Neural progenitor cell (in vitro differentiated cells): ENCODE data around the gene MYO10. TPM values are rescaled to one million over a fixed set of nuclear protein-coding genes. Genes with fewer than 3 reads are reported as not detected.

Experiments
- DNase-seq: peaks from one replicate; pipeline ENCODE4 v3.0.0-alpha.2; 2016; ENCODE audit warnings: low spot score
- H2AFZ ChIP-seq: fragments of 200-600 bp; sonication (generic); replicated peaks from 2 replicates; pipeline ENCODE4 v1.6.1; 2016; ENCODE audit warnings: antibody characterized with exemption
- H3F3A ChIP-seq: fragments of 200-600 bp; sonication (generic); 2 replicates; pipeline ENCODE4 v1.6.1; 2016; ENCODE audit warnings: antibody characterized with exemption, low read depth
- H3K27ac ChIP-seq: fragments of 200-600 bp; sonication (generic); 2 replicates; pipeline ENCODE4 v1.5.1; 2016; ENCODE audit warnings: mild to moderate bottlenecking
- H3K27me3 ChIP-seq: fragments of 200-600 bp; sonication (generic); 2 replicates; pipeline ENCODE4 v1.6.1; 2016; ENCODE audit warnings: mild to moderate bottlenecking, moderate library complexity
- H3K36me3 ChIP-seq: fragments of 200-600 bp; sonication (generic); 2 replicates; pipeline ENCODE4 v1.5.1; 2016
- H3K4me1 ChIP-seq: fragments of 200-600 bp; sonication (generic); 2 replicates; pipeline ENCODE4 v1.6.1; 2016; ENCODE audit warnings: mixed run types
- H3K4me2 ChIP-seq: fragments of 200-600 bp; sonication (generic); 2 replicates; pipeline ENCODE4 v1.6.1; 2016
- H3K4me3 ChIP-seq: fragments of 200-600 bp; sonication (generic); 2 replicates; pipeline ENCODE4 v1.5.1; 2016
- H3K79me2 ChIP-seq: fragments of 200-600 bp; sonication (generic); 2 replicates; pipeline ENCODE4 v1.6.1; 2016; ENCODE audit warnings: low read depth
- H3K9ac ChIP-seq: fragments of 200-600 bp; sonication (generic); 2 replicates; pipeline ENCODE4 v1.6.1; 2016
- H3K9me3 ChIP-seq: fragments of 200-600 bp; sonication (generic); 2 replicates; pipeline ENCODE4 v1.5.1; 2016; ENCODE audit warnings: low read depth
- H4K20me1 ChIP-seq: fragments of 200-600 bp; sonication (generic); 2 replicates; pipeline ENCODE4 v1.6.1; 2016; ENCODE audit warnings: low read depth
- H3K27ac Mint-ChIP-seq: 3 replicates; pipeline ENCODE4 v1.8.0; 2021; ENCODE audit warnings: mixed read lengths
- H3K27me3 Mint-ChIP-seq: 2 replicates; pipeline ENCODE4 v1.8.0; 2022; ENCODE audit warnings: low read depth, mild to moderate bottlenecking, inconsistent platforms, moderate library complexity, mixed read lengths; ENCODE audit not compliant: insufficient read depth
- H3K36me3 Mint-ChIP-seq: 3 replicates; pipeline ENCODE4 v1.8.0; 2021; ENCODE audit warnings: mixed read lengths
- H3K4me1 Mint-ChIP-seq: 3 replicates; pipeline ENCODE4 v1.8.0; 2021; ENCODE audit warnings: mixed read lengths
- H3K4me3 Mint-ChIP-seq: 3 replicates; pipeline ENCODE4 v1.8.0; 2021; ENCODE audit warnings: mild to moderate bottlenecking, moderate library complexity, mixed read lengths
- H3K9me3 Mint-ChIP-seq: 3 replicates; pipeline ENCODE4 v1.8.0; 2020; ENCODE audit warnings: mixed read lengths
- EZH2 ChIP-seq: fragments of 200-600 bp; sonication (generic); IDR thresholded peaks from 2 replicates; pipeline ENCODE4 v1.6.1; 2017; ENCODE audit warnings: antibody characterized with exemption, mild to moderate bottlenecking, moderate library complexity
- EZH2phosphoT487 ChIP-seq: fragments of 200-600 bp; sonication (generic); IDR thresholded peaks from 2 replicates; pipeline ENCODE4 v1.6.1; 2017; ENCODE audit warnings: antibody characterized with exemption
- total RNA-seq: library from RNA; depleted of rRNA; stranded (reverse); fragments of >200 nt; gene quantifications from 2 replicates; pipeline ENCODE4 v1.2.3, GENCODE V29; 2015; ENCODE audit warnings: low replicate concordance
- TF ChIP-seq, protein P1 (sequence below): fragments of 200-600 bp; sonication (generic); IDR thresholded peaks from 2 replicates; pipeline ENCODE4 v1.5.1; 2017; ENCODE audit warnings: antibody characterized with exemption, mild to moderate bottlenecking

Gene MYO10
- total RNA-seq, 1 donor from 2014 or later, result 39.1 TPM

- Mint-ChIP-seq H3K27ac (peak overlapping the region; percentile 22), H3K4me3 (no peak overlapping the region), H3K9me3 (no peaks in the 10 kb centered on the region), H3K27me3 (no peaks in the 10 kb centered on the region), H3K4me1 (peaks cover 44% of the 10 kb centered on the region), H3K36me3 (peaks cover 20% of the 10 kb centered on the region)
- no peak overlapping the region for H3K9ac ChIP-seq
- no peaks in the 10 kb centered on the region for H4K20me1 ChIP-seq
- no peaks in the 10 kb centered on the region for H3K79me2 ChIP-seq
- H3K36me3 ChIP-seq, result no peaks in the 10 kb centered on the region
- TF ChIP-seq EZH2 (no peak), EZH2phosphoT487 (no peak)
- TF ChIP-seq, protein P1, sequence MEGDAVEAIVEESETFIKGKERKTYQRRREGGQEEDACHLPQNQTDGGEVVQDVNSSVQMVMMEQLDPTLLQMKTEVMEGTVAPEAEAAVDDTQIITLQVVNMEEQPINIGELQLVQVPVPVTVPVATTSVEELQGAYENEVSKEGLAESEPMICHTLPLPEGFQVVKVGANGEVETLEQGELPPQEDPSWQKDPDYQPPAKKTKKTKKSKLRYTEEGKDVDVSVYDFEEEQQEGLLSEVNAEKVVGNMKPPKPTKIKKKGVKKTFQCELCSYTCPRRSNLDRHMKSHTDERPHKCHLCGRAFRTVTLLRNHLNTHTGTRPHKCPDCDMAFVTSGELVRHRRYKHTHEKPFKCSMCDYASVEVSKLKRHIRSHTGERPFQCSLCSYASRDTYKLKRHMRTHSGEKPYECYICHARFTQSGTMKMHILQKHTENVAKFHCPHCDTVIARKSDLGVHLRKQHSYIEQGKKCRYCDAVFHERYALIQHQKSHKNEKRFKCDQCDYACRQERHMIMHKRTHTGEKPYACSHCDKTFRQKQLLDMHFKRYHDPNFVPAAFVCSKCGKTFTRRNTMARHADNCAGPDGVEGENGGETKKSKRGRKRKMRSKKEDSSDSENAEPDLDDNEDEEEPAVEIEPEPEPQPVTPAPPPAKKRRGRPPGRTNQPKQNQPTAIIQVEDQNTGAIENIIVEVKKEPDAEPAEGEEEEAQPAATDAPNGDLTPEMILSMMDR, result no peak
- H3K27ac ChIP-seq, result no peak overlapping the region
- H3K4me1 ChIP-seq, result peaks cover 41% of the 10 kb centered on the region
- no peaks in the 10 kb centered on the region for H3K9me3 ChIP-seq
- no peak overlapping the region for H2AFZ ChIP-seq
- H3K4me3 ChIP-seq, result no peak overlapping the region
- H3K4me2 ChIP-seq, result peak overlapping the region; percentile 34
- DNase-seq, result peak; percentile 24
- H3F3A ChIP-seq, result peaks cover 52% of the 10 kb centered on the region
- no peaks in the 10 kb centered on the region for H3K27me3 ChIP-seq
Observed at GRCh38 chr5:16755641-16756040, 180.4 kb downstream of the MYO10 start.

GRCh38 chr5:16754601-16755000 is 181.5 kb downstream of the MYO10 start:
- peak overlapping the region; percentile 63 for H3K4me2 ChIP-seq
- no peaks in the 10 kb centered on the region for H3K36me3 ChIP-seq
- no peaks in the 10 kb centered on the region for H3K9me3 ChIP-seq
- no peak overlapping the region for H2AFZ ChIP-seq
- TF ChIP-seq EZH2phosphoT487 (no peak), EZH2 (no peak)
- TF ChIP-seq, protein P1, result no peak
- no peak overlapping the region for H3K4me3 Mint-ChIP-seq
- no peaks in the 10 kb centered on the region for H3K79me2 ChIP-seq
- peaks cover 48% of the 10 kb centered on the region for H3F3A ChIP-seq
- H3K4me3 ChIP-seq, result no peak overlapping the region
- H3K36me3 Mint-ChIP-seq, result peaks cover 24% of the 10 kb centered on the region
- peaks cover 36% of the 10 kb centered on the region for H3K4me1 ChIP-seq
- peaks cover 40% of the 10 kb centered on the region for H3K4me1 Mint-ChIP-seq
- peak overlapping the region; percentile 82 for H3K27ac Mint-ChIP-seq
- H3K27me3 Mint-ChIP-seq, result no peaks in the 10 kb centered on the region
- H3K9me3 Mint-ChIP-seq, result no peaks in the 10 kb centered on the region
- peak overlapping the region; percentile 69 for H3K27ac ChIP-seq
- H3K9ac ChIP-seq, result no peak overlapping the region
- no peaks in the 10 kb centered on the region for H4K20me1 ChIP-seq
- no peaks in the 10 kb centered on the region for H3K27me3 ChIP-seq
- DNase-seq, result peak; percentile 87

DNA sequence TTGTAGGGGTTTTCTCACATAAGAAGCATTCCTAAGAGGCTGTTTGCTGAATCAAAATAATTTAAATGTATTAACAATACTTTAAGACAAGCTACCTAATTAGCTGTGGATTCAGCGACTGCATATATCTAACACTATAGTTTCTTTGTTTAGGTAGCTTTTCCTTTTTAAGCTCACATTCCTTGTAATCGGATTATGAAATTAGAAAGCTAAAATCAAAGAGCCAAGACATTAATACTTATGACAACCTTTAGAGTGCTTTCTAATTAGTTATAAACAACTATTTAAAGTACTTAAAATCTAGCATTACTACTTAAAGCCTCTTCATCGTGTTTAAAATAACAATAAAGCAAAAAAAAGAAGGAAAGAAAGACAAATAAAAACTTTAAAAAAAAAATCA is 182.0 kb downstream of the MYO10 start:
- Mint-ChIP-seq H3K4me1 (peaks cover 35% of the 10 kb centered on the region), H3K27ac (peak overlapping the region; percentile 82), H3K9me3 (no peaks in the 10 kb centered on the region), H3K36me3 (peaks cover 24% of the 10 kb centered on the region), H3K27me3 (no peaks in the 10 kb centered on the region), H3K4me3 (no peak overlapping the region)
- H3K27ac ChIP-seq, result peak overlapping the region; percentile 69
- H3K4me3 ChIP-seq, result no peak overlapping the region
- no peaks in the 10 kb centered on the region for H3K9me3 ChIP-seq
- TF ChIP-seq EZH2 (no peak), EZH2phosphoT487 (no peak)
- TF ChIP-seq, protein P1, result no peak
- no peaks in the 10 kb centered on the region for H3K79me2 ChIP-seq
- H3K27me3 ChIP-seq, result no peaks in the 10 kb centered on the region
- no peak for DNase-seq
- no peaks in the 10 kb centered on the region for H4K20me1 ChIP-seq
- no peaks in the 10 kb centered on the region for H3K36me3 ChIP-seq
- peaks cover 34% of the 10 kb centered on the region for H3K4me1 ChIP-seq
- peak overlapping the region; percentile 63 for H3K4me2 ChIP-seq
- H2AFZ ChIP-seq, result no peak overlapping the region
- H3K9ac ChIP-seq, result no peak overlapping the region
- H3F3A ChIP-seq, result peaks cover 43% of the 10 kb centered on the region
